SK-N-MC (cell line): Measurements from ENCODE around the gene CCDC107.

Experiments used
- EZH2 ChIP-seq: fragments of 200-600 bp; sonication (generic); IDR thresholded peaks from one replicate; pipeline ENCODE4 v1.6.1; 2017; ENCODE audit warnings: antibody characterized with exemption
- POLR2AphosphoS5 ChIP-seq: IDR thresholded peaks from 2 replicates; pipeline ENCODE4 v1.6.1; 2012; ENCODE audit warnings: mild to moderate bottlenecking, low read depth, low read length, borderline replicate concordance

DNA sequence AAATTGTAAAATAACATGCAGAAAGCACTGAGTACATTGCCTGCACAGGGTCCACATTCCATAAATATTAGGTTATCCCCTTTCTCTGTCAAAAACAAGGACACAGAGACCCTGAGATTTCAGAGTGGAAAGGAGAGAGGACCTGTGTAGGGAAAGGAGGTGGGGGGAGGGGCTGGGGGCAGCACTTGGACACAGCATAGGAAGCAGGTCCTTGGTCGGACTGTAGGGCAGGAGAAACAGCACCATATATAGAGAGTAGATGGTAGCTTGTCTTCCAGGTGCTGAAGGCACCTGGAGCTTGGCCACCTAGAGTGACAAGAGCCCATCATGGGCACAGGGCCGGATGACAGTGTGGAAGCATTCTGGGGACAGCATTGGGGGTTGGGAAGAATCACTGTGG, 29.2 kb downstream of the CCDC107 start:
- TF ChIP-seq EZH2 (no peak), POLR2AphosphoS5 (no peak)
